ENCODE data around the gene TPBGL.

TPBGL gene

GRCh38 chr11:75241906-75242644, 1.5 kb downstream of the TPBGL start:
- FAIRE-seq (no peak), DNase-seq (ENCODE audit: insufficient read length, low spot score) (no peak)
- TF ChIP-seq POU2F2 (IDR thresholded peaks at IDR 0.05; ENCODE audit: low read depth, low read length) = no peak
- TF ChIP-seq POLR2AphosphoS5 (IDR thresholded peaks at IDR 0.05; ENCODE audit: low read depth, low read length) = no peak
- no peak for TF ChIP-seq TAF1 (IDR thresholded peaks at IDR 0.05; ENCODE audit: low read depth, low read length)
- no peak for TF ChIP-seq PAX5 (IDR thresholded peaks at IDR 0.05; ENCODE audit: insufficient read depth, low read length, severe bottlenecking)
- TF ChIP-seq SPI1 (IDR thresholded peaks at IDR 0.05; ENCODE audit: low read depth, low read length) = no peak
- no peak for TF ChIP-seq POLR2A (IDR thresholded peaks at IDR 0.05; ENCODE audit: low read depth, low read length)

- DNase-seq (ENCODE audit: insufficient read length, low spot score) = no peak
- FAIRE-seq = no peak
- TF ChIP-seq SPI1 (IDR thresholded peaks at IDR 0.05; ENCODE audit: low read depth, low read length) (no peak), TAF1 (IDR thresholded peaks at IDR 0.05; ENCODE audit: low read depth, low read length) (no peak), POLR2AphosphoS5 (IDR thresholded peaks at IDR 0.05; ENCODE audit: low read depth, low read length) (no peak), POLR2A (IDR thresholded peaks at IDR 0.05; ENCODE audit: low read depth, low read length) (no peak), POU2F2 (IDR thresholded peaks at IDR 0.05; ENCODE audit: low read depth, low read length) (no peak), PAX5 (IDR thresholded peaks at IDR 0.05; ENCODE audit: insufficient read depth, low read length, severe bottlenecking) (no peak)
Observed at GRCh38 chr11:75242722-75243600, 2.4 kb downstream of the TPBGL start.

GRCh38 chr11:75244052-75244814, 3.7 kb downstream of the TPBGL start:
- DNase-seq (ENCODE audit: insufficient read length, low spot score) (no peak), FAIRE-seq (no peak)
- TF ChIP-seq POLR2A (IDR thresholded peaks at IDR 0.05; ENCODE audit: low read depth, low read length) (no peak), PAX5 (IDR thresholded peaks at IDR 0.05; ENCODE audit: insufficient read depth, low read length, severe bottlenecking) (no peak), POLR2AphosphoS5 (IDR thresholded peaks at IDR 0.05; ENCODE audit: low read depth, low read length) (no peak), SPI1 (IDR thresholded peaks at IDR 0.05; ENCODE audit: low read depth, low read length) (no peak), POU2F2 (IDR thresholded peaks at IDR 0.05; ENCODE audit: low read depth, low read length) (no peak), TAF1 (IDR thresholded peaks at IDR 0.05; ENCODE audit: low read depth, low read length) (no peak)

- FAIRE-seq = no peak
- TF ChIP-seq POLR2A (IDR thresholded peaks at IDR 0.05; ENCODE audit: low read depth, low read length) (no peak), SPI1 (IDR thresholded peaks at IDR 0.05; ENCODE audit: low read depth, low read length) (no peak), POLR2AphosphoS5 (IDR thresholded peaks at IDR 0.05; ENCODE audit: low read depth, low read length) (no peak), PAX5 (IDR thresholded peaks at IDR 0.05; ENCODE audit: insufficient read depth, low read length, severe bottlenecking) (no peak), TAF1 (IDR thresholded peaks at IDR 0.05; ENCODE audit: low read depth, low read length) (no peak), POU2F2 (IDR thresholded peaks at IDR 0.05; ENCODE audit: low read depth, low read length) (no peak)
- DNase-seq (ENCODE audit: insufficient read length, low spot score) = no peak
Observed at GRCh38 chr11:75245356-75246005, 4.9 kb downstream of the TPBGL start.

GRCh38 chr11:75246006-75246670, 5.6 kb downstream of the TPBGL start:
- no peak for DNase-seq (ENCODE audit: insufficient read length, low spot score)
- TF ChIP-seq POLR2A (IDR thresholded peaks at IDR 0.05; ENCODE audit: low read depth, low read length) = no peak
- TF ChIP-seq SPI1 (IDR thresholded peaks at IDR 0.05; ENCODE audit: low read depth, low read length) = no peak
- TF ChIP-seq POU2F2 (IDR thresholded peaks at IDR 0.05; ENCODE audit: low read depth, low read length) = no peak
- TF ChIP-seq POLR2AphosphoS5 (IDR thresholded peaks at IDR 0.05; ENCODE audit: low read depth, low read length) = no peak
- no peak for TF ChIP-seq TAF1 (IDR thresholded peaks at IDR 0.05; ENCODE audit: low read depth, low read length)
- no peak for TF ChIP-seq PAX5 (IDR thresholded peaks at IDR 0.05; ENCODE audit: insufficient read depth, low read length, severe bottlenecking)
- no peak for FAIRE-seq

GRCh38 chr11:75246671-75247350, 6.2 kb downstream of the TPBGL start:
- FAIRE-seq = no peak
- no peak for DNase-seq (ENCODE audit: insufficient read length, low spot score)
- TF ChIP-seq SPI1 (IDR thresholded peaks at IDR 0.05; ENCODE audit: low read depth, low read length) (no peak), POLR2A (IDR thresholded peaks at IDR 0.05; ENCODE audit: low read depth, low read length) (no peak), POU2F2 (IDR thresholded peaks at IDR 0.05; ENCODE audit: low read depth, low read length) (no peak), TAF1 (IDR thresholded peaks at IDR 0.05; ENCODE audit: low read depth, low read length) (no peak), POLR2AphosphoS5 (IDR thresholded peaks at IDR 0.05; ENCODE audit: low read depth, low read length) (no peak), PAX5 (IDR thresholded peaks at IDR 0.05; ENCODE audit: insufficient read depth, low read length, severe bottlenecking) (no peak)

- no peak for TF ChIP-seq PAX5 (IDR thresholded peaks at IDR 0.05; ENCODE audit: insufficient read depth, low read length, severe bottlenecking)
- no peak for TF ChIP-seq POLR2AphosphoS5 (IDR thresholded peaks at IDR 0.05; ENCODE audit: low read depth, low read length)
- no peak for TF ChIP-seq POLR2A (IDR thresholded peaks at IDR 0.05; ENCODE audit: low read depth, low read length)
- TF ChIP-seq SPI1 (IDR thresholded peaks at IDR 0.05; ENCODE audit: low read depth, low read length) = no peak
- no peak for TF ChIP-seq TAF1 (IDR thresholded peaks at IDR 0.05; ENCODE audit: low read depth, low read length)
- TF ChIP-seq POU2F2 (IDR thresholded peaks at IDR 0.05; ENCODE audit: low read depth, low read length) = no peak
- DNase-seq (ENCODE audit: insufficient read length, low spot score) = no peak
- FAIRE-seq = no peak
Observed at GRCh38 chr11:75248924-75249256, 8.3 kb downstream of the TPBGL start.
